ENCODE data around the gene CDH11. TPM values are rescaled to one million over a fixed set of nuclear protein-coding genes. Genes with fewer than 3 reads are reported as not detected.

Gene CDH11
- total RNA-seq, 1 experiment from 2014 or later, result 5.4 TPM

DNA sequence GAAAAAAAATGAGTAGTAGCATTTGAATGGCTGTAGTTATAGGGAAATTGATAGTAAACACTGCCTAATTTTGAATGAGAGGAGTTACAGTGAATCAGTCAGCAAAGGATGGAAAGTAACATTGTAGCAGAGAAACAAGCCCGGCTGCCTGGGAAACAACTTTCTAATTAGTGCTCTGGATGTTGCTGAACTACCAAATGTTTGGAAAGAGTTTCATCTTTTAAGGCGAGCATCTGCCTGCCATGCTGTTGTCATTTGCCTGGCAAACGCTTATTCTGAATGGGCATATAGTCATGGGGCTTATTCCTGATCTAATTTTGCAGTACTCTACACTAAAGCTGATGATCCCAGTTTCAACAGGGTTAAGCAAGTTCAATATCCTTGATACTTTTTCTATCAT is 138.6 kb downstream of the CDH11 start:
- Mint-ChIP-seq H3K36me3 (ENCODE audit: insufficient read depth in 1 of 3, low read depth in 3 of 3) (peaks cover 0 to 2% (median 0%) of the 10 kb centered on the region in 3 experiments; a peak in 1 of 7 replicates), H3K27ac (no peak overlapping the region), H3K4me1 (peaks cover 0 to 4% of the 10 kb centered on the region in 2 experiments; a peak in 2 of 4 replicates), H3K27me3 (ENCODE audit: low read depth) (no peaks in the 10 kb centered on the region), H3K9me3 (no peaks in the 10 kb centered on the region), H3K4me3 (no peak overlapping the region; a peak in 1 of 5 replicates)
- no peak overlapping the region for H3K9ac ChIP-seq (ENCODE audit: extremely low read depth, insufficient read length, low read length)
- no peaks in the 10 kb centered on the region for H3K9me3 ChIP-seq (ENCODE audit: control insufficient read depth, low read depth, low read length)
- no peak overlapping the region for H3K18ac ChIP-seq (ENCODE audit: insufficient read length, low read depth, low read length)
- H2BK5ac ChIP-seq (ENCODE audit: insufficient read length, low read length), result no peak overlapping the region
- H3K27me3 ChIP-seq (ENCODE audit: insufficient read depth, low read length), result no peaks in the 10 kb centered on the region
- H4K20me1 ChIP-seq (ENCODE audit: control insufficient read depth, insufficient read depth, insufficient read length), result no peaks in the 10 kb centered on the region
- no peak overlapping the region for H3K14ac ChIP-seq (ENCODE audit: insufficient read depth, low read length)
- H2BK12ac ChIP-seq (ENCODE audit: insufficient read length, low read depth, low read length), result no peak overlapping the region
- H2AK5ac ChIP-seq (ENCODE audit: insufficient read length, low read length), result no peak overlapping the region
- no peak overlapping the region for H3T11ph ChIP-seq (ENCODE audit: low read length)
- H3K4ac ChIP-seq (ENCODE audit: low read depth, low read length), result no peak overlapping the region
- H3K23ac ChIP-seq (ENCODE audit: insufficient read length, low read depth, low read length), result no peak overlapping the region
- no CpG with 5 or more reads among the region's 3 CpGs for WGBS (ENCODE audit: extremely low coverage, insufficient read length, low lambda C conversion rate)
- no peaks in the 10 kb centered on the region for H3K79me1 ChIP-seq (ENCODE audit: insufficient read depth, low read depth, low read length, poor library complexity, severe bottlenecking)
- H3K23me2 ChIP-seq (ENCODE audit: insufficient read length, low read depth, low read length, poor library complexity, severe bottlenecking), result no peaks in the 10 kb centered on the region
- H4K5ac ChIP-seq (ENCODE audit: insufficient read length, low read depth, low read length), result no peak overlapping the region
- DNase-seq, result no peak
- no peak overlapping the region for H4K8ac ChIP-seq (replicated peaks; ENCODE audit: insufficient read length, low read depth, low read length)
- H3K56ac ChIP-seq (ENCODE audit: insufficient read length, low read depth, low read length), result no peak overlapping the region
- H3K4me1 ChIP-seq (ENCODE audit: insufficient read depth, low read length), result no peaks in the 10 kb centered on the region
- no peak overlapping the region for H3K27ac ChIP-seq (ENCODE audit: insufficient read length, low read depth, low read length)
- H2AFZ ChIP-seq (ENCODE audit: low read length), result no peak overlapping the region
- H2BK20ac ChIP-seq (ENCODE audit: low read depth, low read length, poor library complexity, severe bottlenecking), result no peak overlapping the region
- H3K4me2 ChIP-seq (ENCODE audit: insufficient read depth, insufficient read length, low read length), result no peak overlapping the region
- TF ChIP-seq, protein P1, sequence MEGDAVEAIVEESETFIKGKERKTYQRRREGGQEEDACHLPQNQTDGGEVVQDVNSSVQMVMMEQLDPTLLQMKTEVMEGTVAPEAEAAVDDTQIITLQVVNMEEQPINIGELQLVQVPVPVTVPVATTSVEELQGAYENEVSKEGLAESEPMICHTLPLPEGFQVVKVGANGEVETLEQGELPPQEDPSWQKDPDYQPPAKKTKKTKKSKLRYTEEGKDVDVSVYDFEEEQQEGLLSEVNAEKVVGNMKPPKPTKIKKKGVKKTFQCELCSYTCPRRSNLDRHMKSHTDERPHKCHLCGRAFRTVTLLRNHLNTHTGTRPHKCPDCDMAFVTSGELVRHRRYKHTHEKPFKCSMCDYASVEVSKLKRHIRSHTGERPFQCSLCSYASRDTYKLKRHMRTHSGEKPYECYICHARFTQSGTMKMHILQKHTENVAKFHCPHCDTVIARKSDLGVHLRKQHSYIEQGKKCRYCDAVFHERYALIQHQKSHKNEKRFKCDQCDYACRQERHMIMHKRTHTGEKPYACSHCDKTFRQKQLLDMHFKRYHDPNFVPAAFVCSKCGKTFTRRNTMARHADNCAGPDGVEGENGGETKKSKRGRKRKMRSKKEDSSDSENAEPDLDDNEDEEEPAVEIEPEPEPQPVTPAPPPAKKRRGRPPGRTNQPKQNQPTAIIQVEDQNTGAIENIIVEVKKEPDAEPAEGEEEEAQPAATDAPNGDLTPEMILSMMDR (conservative IDR thresholded peaks at IDR 0.05), result no peak
- H4K91ac ChIP-seq (ENCODE audit: insufficient read length, low read depth, low read length), result no peak overlapping the region
- H2BK15ac ChIP-seq (ENCODE audit: low read depth, low read length), result no peak overlapping the region
- no peaks in the 10 kb centered on the region for H3K79me2 ChIP-seq (ENCODE audit: insufficient read depth, low read length)
- no peak overlapping the region for H2BK120ac ChIP-seq (ENCODE audit: low read depth, low read length, poor library complexity, severe bottlenecking)
